Activated CD4-positive, alpha-beta memory T cell treated with anti-CD3 and anti-CD28 coated beads, Interleukin-2, amount 10 ng/mL, durations not matched to agents 7 days and 5 days (primary cell): Measurements from ENCODE around the gene RNF17. TPM values are rescaled to one million over a fixed set of nuclear protein-coding genes. Genes with fewer than 3 reads are reported as not detected.
"Not testable (repeated sequence)": the region's sequence is repeated elsewhere in the genome, so short reads cannot be mapped to it uniquely, and the experiment has no call there.

ENCODE experiments used
- CTCF ChIA-PET: fragments of 350-600 bp; sonication (Branson Sonifier 250); formaldehyde crosslinking; loops from one replicate; lab custom pipeline; 2021; ENCODE audit warnings: antibody characterized with exemption, inconsistent platforms; lab: Charles Lee
- POLR2A ChIA-PET: fragments of 350-600 bp; sonication (Branson Sonifier 250); formaldehyde crosslinking; loops from one replicate; lab custom pipeline; 2021; ENCODE audit warnings: antibody characterized with exemption; lab: Charles Lee
- DNase-seq: peaks from one replicate; pipeline ENCODE4 v3.0.0-alpha.2; 2020
- H3K27ac Mint-ChIP-seq: one replicate; pipeline ENCODE4 v1.8.0; 2021; ENCODE audit warnings: mild to moderate bottlenecking, mixed read lengths
- H3K27me3 Mint-ChIP-seq: one replicate; pipeline ENCODE4 v1.8.0; 2021; ENCODE audit warnings: mixed read lengths
- H3K36me3 Mint-ChIP-seq: one replicate; pipeline ENCODE4 v1.8.0; 2021; ENCODE audit warnings: low read depth, mixed read lengths
- H3K4me1 Mint-ChIP-seq: one replicate; pipeline ENCODE4 v1.8.0; 2021; ENCODE audit warnings: mixed read lengths
- H3K4me3 Mint-ChIP-seq: one replicate; pipeline ENCODE4 v1.8.0; 2021; ENCODE audit warnings: mild to moderate bottlenecking, mixed read lengths
- H3K9me3 Mint-ChIP-seq: one replicate; pipeline ENCODE4 v1.8.0; 2021; ENCODE audit warnings: mixed read lengths
- total RNA-seq, 2 experiments: library from RNA; stranded (reverse); gene quantifications; one replicate each; pipeline ENCODE4 v1.2.3, GENCODE V29; 2021

RNF17 gene
- total RNA-seq, 2 experiments from 2014 or later: not detected

GRCh38 chr13:24747248-24748060 is 16.5 kb upstream of the RNF17 start:
- Mint-ChIP-seq H3K27ac (no peak overlapping the region), H3K4me3 (peak overlapping the region; percentile 63)
- DNase-seq: peak; percentile 54

DNA sequence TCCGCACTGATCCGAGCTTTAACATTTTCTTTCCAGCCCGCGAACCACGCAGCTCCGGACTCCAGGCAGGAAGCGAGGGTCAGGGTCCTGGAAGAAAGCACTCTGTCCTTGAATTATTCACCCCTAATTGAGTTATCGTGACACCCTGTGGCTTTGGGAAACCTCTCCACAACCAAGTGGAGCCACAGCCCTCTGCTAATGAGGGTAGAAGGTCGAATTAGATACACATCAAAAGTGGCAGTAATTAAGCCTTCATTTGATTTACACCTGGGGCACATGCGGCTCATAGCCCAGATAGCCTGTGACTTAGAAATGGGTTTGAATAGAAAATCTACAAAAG is 15.9 kb upstream of the RNF17 start:
- Mint-ChIP-seq H3K36me3 (no peaks in the 10 kb centered on the region), H3K9me3 (no peaks in the 10 kb centered on the region), H3K4me1 (peaks cover 19% of the 10 kb centered on the region), H3K27me3 (peaks cover 63% of the 10 kb centered on the region), H3K4me3 (peak overlapping the region; percentile 63), H3K27ac (no peak overlapping the region)
- no peak for DNase-seq
- ChIA-PET CTCF (interaction anchor here (1.3 kb wide), 1 partner anchor 54 kb away, joined by 4 read pairs; no protein-coding TSS in a partner anchor), POLR2A (no interaction called here)

More at GRCh38 chr13:24747248-24748060, 16.5 kb upstream of the RNF17 start:
- Mint-ChIP-seq H3K4me1 (peaks cover 21% of the 10 kb centered on the region), H3K36me3 (no peaks in the 10 kb centered on the region), H3K27me3 (peaks cover 63% of the 10 kb centered on the region), H3K9me3 (no peaks in the 10 kb centered on the region)
- ChIA-PET POLR2A (no interaction called here), CTCF (interaction anchor here (1.3 kb wide), 1 partner anchor 53 kb away, joined by 4 read pairs; no protein-coding TSS in a partner anchor)

GRCh38 chr13:24759197-24759596 is 4.8 kb upstream of the RNF17 start:
- H3K9me3 Mint-ChIP-seq: no peaks in the 10 kb centered on the region
- H3K36me3 Mint-ChIP-seq: no peaks in the 10 kb centered on the region
- H3K27ac Mint-ChIP-seq: no peak overlapping the region
- DNase-seq: no peak
- H3K4me1 Mint-ChIP-seq: no peaks in the 10 kb centered on the region
- CTCF ChIA-PET: no interaction called here
- H3K4me3 Mint-ChIP-seq: no peak overlapping the region
- POLR2A ChIA-PET: no interaction called here
- peaks cover 39% of the 10 kb centered on the region for H3K27me3 Mint-ChIP-seq

DNA sequence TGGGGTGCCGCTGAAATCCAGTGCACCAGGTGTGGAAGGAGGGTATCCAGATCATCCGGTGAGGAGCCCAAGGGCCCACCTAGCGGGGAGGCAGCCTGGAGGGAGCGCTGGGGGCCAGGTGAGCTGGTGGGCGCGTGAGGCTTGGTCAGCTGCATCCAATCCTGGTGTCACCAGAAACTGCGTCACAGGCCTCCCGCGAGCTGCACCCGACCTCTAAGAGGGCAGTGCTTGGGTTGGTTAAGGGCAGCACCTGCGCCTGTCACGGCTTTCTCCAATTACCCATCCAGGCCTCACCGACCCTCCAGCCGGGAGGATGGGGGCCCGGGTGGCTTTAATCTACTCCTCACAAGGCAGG is 284 bp downstream of the RNF17 start:
- CTCF ChIA-PET: no interaction called here
- POLR2A ChIA-PET: no interaction called here
- no peaks in the 10 kb centered on the region for H3K4me1 Mint-ChIP-seq
- DNase-seq: no peak
- H3K27ac Mint-ChIP-seq: no peak overlapping the region
- H3K36me3 Mint-ChIP-seq: no peaks in the 10 kb centered on the region
- no peaks in the 10 kb centered on the region for H3K9me3 Mint-ChIP-seq
- H3K4me3 Mint-ChIP-seq: no peak overlapping the region
- peaks cover 18% of the 10 kb centered on the region for H3K27me3 Mint-ChIP-seq

DNA sequence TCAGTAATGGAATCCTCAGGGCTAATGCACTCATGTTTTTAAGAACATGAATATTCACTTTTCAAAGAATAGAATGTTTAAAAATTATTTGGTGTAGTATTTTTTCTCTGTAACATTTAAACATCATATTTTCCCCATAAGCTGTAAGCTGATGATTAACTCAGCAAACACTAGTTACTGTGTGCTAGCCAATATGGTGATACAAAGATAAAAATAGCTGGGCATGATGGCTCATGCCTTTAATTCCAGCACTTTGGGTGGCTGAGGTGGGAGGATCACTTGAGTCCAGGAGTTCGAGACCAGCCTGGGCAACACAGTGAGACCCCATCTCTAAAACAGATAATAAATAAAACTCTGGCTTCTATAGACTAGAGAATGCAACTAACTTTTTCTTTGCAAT is 13.2 kb downstream of the RNF17 start:
- no peaks in the 10 kb centered on the region for H3K9me3 Mint-ChIP-seq
- no peak overlapping the region for H3K27ac Mint-ChIP-seq
- H3K36me3 Mint-ChIP-seq: no peaks in the 10 kb centered on the region
- DNase-seq: no peak
- CTCF ChIA-PET: no interaction called here
- H3K4me3 Mint-ChIP-seq: no peak overlapping the region
- POLR2A ChIA-PET: no interaction called here
- H3K27me3 Mint-ChIP-seq: peaks cover 20% of the 10 kb centered on the region
- no peaks in the 10 kb centered on the region for H3K4me1 Mint-ChIP-seq

DNA sequence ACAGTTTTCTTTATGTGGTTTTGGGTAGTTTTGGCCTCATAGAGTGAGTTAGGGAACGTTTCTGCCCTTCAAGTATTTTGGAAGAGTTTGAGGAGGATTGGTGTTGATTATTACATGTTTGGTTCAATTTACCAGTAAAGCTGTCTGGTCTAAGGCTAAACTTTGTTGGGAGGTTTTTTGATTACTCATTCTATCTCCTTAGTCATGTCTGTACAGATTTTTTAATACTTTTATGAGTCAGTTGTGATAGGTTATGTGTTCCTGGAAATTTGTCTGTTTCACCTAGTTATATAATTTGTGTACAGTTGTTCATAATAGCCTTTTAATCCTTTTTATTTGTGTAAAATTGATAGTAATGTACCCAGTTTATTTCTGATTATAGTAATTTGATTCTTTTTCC is 20.4 kb downstream of the RNF17 start:
- DNase-seq: no peak
- Mint-ChIP-seq H3K4me1 (peaks cover 7% of the 10 kb centered on the region), H3K9me3 (peaks cover 14% of the 10 kb centered on the region), H3K36me3 (peaks cover 4% of the 10 kb centered on the region), H3K4me3 (no peak overlapping the region), H3K27me3 (peaks cover 46% of the 10 kb centered on the region), H3K27ac (no peak overlapping the region)
- CTCF ChIA-PET: no interaction called here
- POLR2A ChIA-PET: no interaction called here

GRCh38 chr13:24788538-24788937 is 24.6 kb downstream of the RNF17 start:
- Mint-ChIP-seq H3K36me3 (peaks cover 4% of the 10 kb centered on the region), H3K27me3 (peaks cover 50% of the 10 kb centered on the region), H3K4me1 (peaks cover 7% of the 10 kb centered on the region), H3K4me3 (no peak overlapping the region), H3K9me3 (peaks cover 10% of the 10 kb centered on the region), H3K27ac (no peak overlapping the region)
- no peak for DNase-seq
- ChIA-PET CTCF (no interaction called here), POLR2A (no interaction called here)

- ChIA-PET POLR2A (no interaction called here), CTCF (no interaction called here)
- Mint-ChIP-seq H3K27ac (no peak overlapping the region), H3K4me3 (no peak overlapping the region), H3K9me3 (no peaks in the 10 kb centered on the region), H3K27me3 (peaks cover 39% of the 10 kb centered on the region), H3K36me3 (no peaks in the 10 kb centered on the region), H3K4me1 (no peaks in the 10 kb centered on the region)
- no peak for DNase-seq
Observed at GRCh38 chr13:24802074-24802473, 38.1 kb downstream of the RNF17 start.

GRCh38 chr13:24821207-24821606 is 57.2 kb downstream of the RNF17 start:
- Mint-ChIP-seq H3K4me3 (no peak overlapping the region), H3K27me3 (peaks cover 11% of the 10 kb centered on the region), H3K9me3 (peaks cover 5% of the 10 kb centered on the region), H3K27ac (no peak overlapping the region), H3K4me1 (peaks cover 6% of the 10 kb centered on the region), H3K36me3 (no peaks in the 10 kb centered on the region)
- ChIA-PET POLR2A (no interaction called here), CTCF (no interaction called here)
- DNase-seq: no peak

GRCh38 chr13:24822640-24823039 is 58.7 kb downstream of the RNF17 start:
- peaks cover 12% of the 10 kb centered on the region for H3K27me3 Mint-ChIP-seq
- H3K36me3 Mint-ChIP-seq: no peaks in the 10 kb centered on the region
- POLR2A ChIA-PET: no interaction called here
- no peak overlapping the region for H3K27ac Mint-ChIP-seq
- peaks cover 6% of the 10 kb centered on the region for H3K4me1 Mint-ChIP-seq
- no peak for DNase-seq
- CTCF ChIA-PET: no interaction called here
- no peak overlapping the region for H3K4me3 Mint-ChIP-seq
- peaks cover 5% of the 10 kb centered on the region for H3K9me3 Mint-ChIP-seq

GRCh38 chr13:24823122-24823710 is 59.2 kb downstream of the RNF17 start:
- H3K36me3 Mint-ChIP-seq, H3K9me3 Mint-ChIP-seq, H3K4me3 Mint-ChIP-seq, CTCF ChIA-PET, H3K4me1 Mint-ChIP-seq, DNase-seq, POLR2A ChIA-PET, H3K27ac Mint-ChIP-seq, H3K27me3 Mint-ChIP-seq: not testable (repeated sequence)

- H3K27me3 Mint-ChIP-seq: peaks cover 20% of the 10 kb centered on the region
- ChIA-PET CTCF (no interaction called here), POLR2A (no interaction called here)
- DNase-seq: no peak
- H3K36me3 Mint-ChIP-seq: no peaks in the 10 kb centered on the region
- no peaks in the 10 kb centered on the region for H3K9me3 Mint-ChIP-seq
- H3K27ac Mint-ChIP-seq: no peak overlapping the region
- H3K4me1 Mint-ChIP-seq: peaks cover 3% of the 10 kb centered on the region
- no peak overlapping the region for H3K4me3 Mint-ChIP-seq
Observed at GRCh38 chr13:24827799-24828198, 63.8 kb downstream of the RNF17 start.

DNA sequence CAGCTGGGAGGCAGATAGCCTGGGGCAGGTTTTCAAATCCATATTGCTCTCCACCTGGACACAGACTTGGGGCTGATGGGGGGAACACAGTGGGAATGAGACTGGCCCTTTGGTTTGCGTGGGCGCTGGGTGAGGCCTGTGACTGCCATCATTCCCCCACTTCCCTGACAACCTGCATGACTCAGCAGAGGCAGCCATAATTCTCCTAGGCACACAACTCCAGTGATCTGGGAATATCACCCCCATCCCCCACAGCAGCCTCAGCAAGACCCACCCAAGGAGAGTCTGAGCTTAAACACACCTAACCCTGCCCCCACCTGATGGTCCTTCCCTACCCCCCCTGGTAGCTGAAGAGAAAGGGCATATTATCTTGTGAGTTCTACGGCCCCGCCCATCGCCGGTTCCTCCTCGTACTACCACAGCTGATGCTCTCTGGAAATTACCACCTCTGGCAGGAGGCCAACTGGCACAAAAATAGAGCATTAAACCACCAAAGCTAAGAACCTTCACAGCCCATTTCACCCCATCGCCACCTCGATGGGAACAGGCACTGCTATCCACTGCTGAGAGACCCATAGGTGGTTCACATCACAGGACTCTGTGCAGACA is 71.0 kb downstream of the RNF17 start:
- no peaks in the 10 kb centered on the region for H3K9me3 Mint-ChIP-seq
- no peak overlapping the region for H3K27ac Mint-ChIP-seq
- no peak for DNase-seq
- H3K36me3 Mint-ChIP-seq: no peaks in the 10 kb centered on the region
- H3K4me3 Mint-ChIP-seq: no peak overlapping the region
- ChIA-PET CTCF (no interaction called here), POLR2A (no interaction called here)
- peaks cover 47% of the 10 kb centered on the region for H3K27me3 Mint-ChIP-seq
- H3K4me1 Mint-ChIP-seq: no peaks in the 10 kb centered on the region
